Keratinocyte (primary cell): ENCODE results near the gene PAK2. TPM values are rescaled to one million over a fixed set of nuclear protein-coding genes. Genes with fewer than 3 reads are reported as not detected.

Source experiments
- DNase-seq: peaks from one replicate; pipeline ENCODE4 v3.0.0-alpha.2; 2011; ENCODE audit warnings: low read depth, missing footprints, low spot score
- FAIRE-seq: peaks from 2 replicates; lab custom pipeline; 2011; peaks lifted over from hg19 to GRCh38; lab: Jason Lieb, UNC
- H2AFZ ChIP-seq: 2 replicates; pipeline ENCODE4 v1.6.0; 2012; ENCODE audit warnings: low read length, control low read depth, inconsistent platforms; ENCODE audit not compliant: control insufficient read depth
- H3K27ac ChIP-seq: 2 replicates; pipeline ENCODE4 v1.5.1; 2011; ENCODE audit warnings: low read length; ENCODE audit not compliant: control insufficient read depth, insufficient read depth
- H3K27me3 ChIP-seq: 3 replicates; pipeline ENCODE4 v1.6.0; 2011; ENCODE audit warnings: low read length; ENCODE audit not compliant: control insufficient read depth, insufficient read depth; ENCODE audit errors: extremely low read depth
- H3K36me3 ChIP-seq, 2 experiments: 2 replicates in 1 of 2; 3 replicates in 1 of 2; pipeline ENCODE4 v1.5.1; 2011; ENCODE audit warnings: low read length in 2 of 2, mild to moderate bottlenecking in 1 of 2; ENCODE audit not compliant: control insufficient read depth in 2 of 2, insufficient read depth in 2 of 2; ENCODE audit errors: extremely low read depth in 1 of 2
- H3K4me1 ChIP-seq: 3 replicates; pipeline ENCODE4 v1.5.1; 2011; ENCODE audit warnings: low read length; ENCODE audit not compliant: control insufficient read depth, insufficient read depth; ENCODE audit errors: extremely low read depth
- H3K4me2 ChIP-seq: 3 replicates; pipeline ENCODE4 v1.6.0; 2011; ENCODE audit warnings: low read depth, low read length; ENCODE audit not compliant: control insufficient read depth, insufficient read depth; ENCODE audit errors: extremely low read depth
- H3K4me3 ChIP-seq, 3 experiments: fragments of 200-600 bp in 1 of 3; sonication (generic) in 1 of 3; 2 replicates in 2 of 3; 3 replicates in 1 of 3; pipeline ENCODE4 v1.5.1; 2011 to 2016; ENCODE audit warnings: low read length in 3 of 3, mild to moderate bottlenecking in 3 of 3, control low read depth in 2 of 3, inconsistent platforms in 1 of 3, low read depth in 1 of 3, mixed read lengths in 1 of 3, mixed run types in 1 of 3, moderate library complexity in 1 of 3; ENCODE audit not compliant: control insufficient read depth in 2 of 3, insufficient read depth in 2 of 3; ENCODE audit errors: extremely low read depth in 1 of 3
- H3K79me2 ChIP-seq: 2 replicates; pipeline ENCODE4 v1.6.0; 2012; ENCODE audit warnings: low read length; ENCODE audit not compliant: control insufficient read depth, insufficient read depth
- H3K9ac ChIP-seq: 3 replicates; pipeline ENCODE4 v1.6.0; 2011; ENCODE audit warnings: low read length; ENCODE audit not compliant: control insufficient read depth, insufficient read depth; ENCODE audit errors: extremely low read depth
- H3K9me1 ChIP-seq: 3 replicates; pipeline ENCODE4 v1.6.0; 2011; ENCODE audit warnings: low read length; ENCODE audit not compliant: control insufficient read depth, insufficient read depth; ENCODE audit errors: extremely low read depth
- H3K9me3 ChIP-seq: 2 replicates; pipeline ENCODE4 v1.5.1; 2012; ENCODE audit warnings: low read depth, low read length; ENCODE audit not compliant: control insufficient read depth
- H4K20me1 ChIP-seq: 3 replicates; pipeline ENCODE4 v1.6.0; 2011; ENCODE audit warnings: low read length; ENCODE audit not compliant: control insufficient read depth, insufficient read depth; ENCODE audit errors: extremely low read depth
- EZH2 ChIP-seq: IDR thresholded peaks from one replicate; pipeline ENCODE4 v1.6.1; 2012; ENCODE audit warnings: inconsistent platforms, mild to moderate bottlenecking, low read length, moderate library complexity
- dilution Hi-C: fragments of 300-500 bp; cut with MboI; formaldehyde crosslinking; loops from one replicate; pipeline ENCODE4 v1.7.0; 2020; ENCODE audit warnings: low sequenced_read_pairs; ENCODE audit not compliant: extremely low pct_ligation_motif_present
- polyA plus RNA-seq, 5 experiments: library from polyadenylated mRNA; depleted of rRNA in 3 of 5; stranded (reverse) in 3 of 5; stranded (forward) in 1 of 5; unstranded in 1 of 5; fragments of >200 nt; gene quantifications; 1 replicate in 1 of 5; 2 replicates in 3 of 5; 3 replicates in 1 of 5; pipeline versions ENCODE4 v1.2.1 to v1.2.3, GENCODE V29; 2011 to 2012; ENCODE audit warnings: missing spikeins in 2 of 5, low read depth in 1 of 5, low replicate concordance in 1 of 5
- TF ChIP-seq, protein P1 (sequence below), 3 experiments: IDR thresholded peaks in 1 of 3; conservative IDR thresholded peaks in 1 of 3; optimal IDR thresholded peaks in 1 of 3; 2 replicates in 2 of 3; 3 replicates in 1 of 3; pipeline versions ENCODE3 to v1.5.1; 2011; ENCODE audit warnings: low read length in 3 of 3, mild to moderate bottlenecking in 3 of 3, moderate library complexity in 2 of 3, control low read depth in 1 of 3, inconsistent platforms in 1 of 3; ENCODE audit not compliant: insufficient read depth in 2 of 3; ENCODE audit errors: extremely low read depth in 1 of 3

Gene PAK2
- polyA plus RNA-seq, 1 donor (not counting 4 experiments of a cell fraction or from before 2014, with no cell fraction given) = 52.3 TPM

DNA sequence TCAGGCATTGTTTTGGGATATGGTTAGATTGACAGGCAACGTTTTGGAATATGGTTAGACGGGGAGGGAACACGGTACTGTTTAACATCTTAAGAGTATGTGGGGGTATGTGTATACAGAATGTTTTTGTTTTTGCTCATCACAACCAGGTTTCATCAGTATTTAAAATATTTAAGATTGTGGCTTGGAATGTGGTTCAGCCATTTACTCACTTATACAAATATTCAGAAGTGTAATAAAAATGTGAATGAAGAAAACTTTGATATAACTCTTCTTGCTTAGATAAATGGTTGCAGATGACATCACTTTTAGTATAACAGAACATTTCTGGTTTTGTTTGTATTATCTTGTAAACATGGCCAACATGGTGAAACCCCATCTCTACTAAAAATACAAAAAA, 3.9 kb upstream of the PAK2 start:
- Histone ChIP-seq H3K9me1 (no peaks in the 10 kb centered on the region), H3K27me3 (no peaks in the 10 kb centered on the region), H2AFZ (no peak overlapping the region), H3K9ac (no peak overlapping the region), H4K20me1 (no peaks in the 10 kb centered on the region), H3K27ac (no peak overlapping the region), H3K9me3 (no peaks in the 10 kb centered on the region), H3K4me3 (no peak overlapping the region), H3K36me3 (peaks cover 0 to 4% of the 10 kb centered on the region in 2 experiments), H3K4me2 (no peak overlapping the region), H3K79me2 (peaks cover 9% of the 10 kb centered on the region), H3K4me1 (no peaks in the 10 kb centered on the region)
- no peak for FAIRE-seq
- dilution Hi-C loops = no loop called here
- TF ChIP-seq, protein P1, sequence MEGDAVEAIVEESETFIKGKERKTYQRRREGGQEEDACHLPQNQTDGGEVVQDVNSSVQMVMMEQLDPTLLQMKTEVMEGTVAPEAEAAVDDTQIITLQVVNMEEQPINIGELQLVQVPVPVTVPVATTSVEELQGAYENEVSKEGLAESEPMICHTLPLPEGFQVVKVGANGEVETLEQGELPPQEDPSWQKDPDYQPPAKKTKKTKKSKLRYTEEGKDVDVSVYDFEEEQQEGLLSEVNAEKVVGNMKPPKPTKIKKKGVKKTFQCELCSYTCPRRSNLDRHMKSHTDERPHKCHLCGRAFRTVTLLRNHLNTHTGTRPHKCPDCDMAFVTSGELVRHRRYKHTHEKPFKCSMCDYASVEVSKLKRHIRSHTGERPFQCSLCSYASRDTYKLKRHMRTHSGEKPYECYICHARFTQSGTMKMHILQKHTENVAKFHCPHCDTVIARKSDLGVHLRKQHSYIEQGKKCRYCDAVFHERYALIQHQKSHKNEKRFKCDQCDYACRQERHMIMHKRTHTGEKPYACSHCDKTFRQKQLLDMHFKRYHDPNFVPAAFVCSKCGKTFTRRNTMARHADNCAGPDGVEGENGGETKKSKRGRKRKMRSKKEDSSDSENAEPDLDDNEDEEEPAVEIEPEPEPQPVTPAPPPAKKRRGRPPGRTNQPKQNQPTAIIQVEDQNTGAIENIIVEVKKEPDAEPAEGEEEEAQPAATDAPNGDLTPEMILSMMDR (optimal IDR thresholded peaks at IDR 0.05 in 1 of 3, IDR thresholded peaks at IDR 0.05 in 1 of 3, conservative IDR thresholded peaks at IDR 0.05 in 1 of 3; ENCODE audit: extremely low read depth in 1 of 3, insufficient read depth in 2 of 3, low read length in 3 of 3) = no peak
- no peak for TF ChIP-seq EZH2
- DNase-seq = no peak

DNA sequence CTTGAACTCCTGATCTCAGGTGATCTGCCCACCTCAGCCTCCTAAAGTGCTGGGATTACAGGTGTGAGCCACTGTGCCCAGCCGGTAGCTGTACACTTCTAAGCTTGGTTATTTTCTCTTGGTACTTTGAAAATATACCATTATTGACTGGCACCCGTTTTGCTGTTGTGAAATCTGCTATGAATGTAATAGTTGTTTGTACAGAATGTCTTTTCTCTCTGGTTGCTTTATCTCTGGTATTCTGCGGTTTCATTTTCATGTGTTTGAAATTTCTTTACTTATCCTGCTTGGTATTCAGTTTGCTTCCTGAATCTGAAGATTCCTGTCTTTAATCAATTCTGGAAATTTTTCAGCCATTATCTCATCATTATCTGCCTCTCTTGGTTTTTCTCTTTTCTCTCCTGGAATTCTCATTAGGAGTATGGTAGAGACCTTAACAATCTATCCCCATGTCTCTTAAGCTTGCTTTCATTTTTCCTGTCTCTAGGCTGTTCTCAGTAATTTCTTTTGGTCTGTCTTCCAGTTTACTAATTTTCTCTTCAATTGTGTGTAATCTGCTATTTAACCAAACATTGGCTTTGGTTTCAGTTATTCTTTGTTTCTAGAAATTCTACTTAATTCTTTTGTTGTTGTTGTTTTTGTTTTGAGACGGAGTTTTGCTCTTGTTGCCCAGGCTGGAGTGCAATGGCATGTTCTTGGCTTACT, 2.8 kb upstream of the PAK2 start:
- TF ChIP-seq EZH2 = no peak
- TF ChIP-seq, protein P1 (optimal IDR thresholded peaks at IDR 0.05 in 1 of 3, IDR thresholded peaks at IDR 0.05 in 1 of 3, conservative IDR thresholded peaks at IDR 0.05 in 1 of 3; ENCODE audit: extremely low read depth in 1 of 3, insufficient read depth in 2 of 3, low read length in 3 of 3) = no peak
- Histone ChIP-seq H3K27me3 (no peaks in the 10 kb centered on the region), H2AFZ (no peak overlapping the region), H3K9me3 (no peaks in the 10 kb centered on the region), H3K4me1 (no peaks in the 10 kb centered on the region), H3K4me3 (no peak overlapping the region), H4K20me1 (no peaks in the 10 kb centered on the region), H3K9me1 (no peaks in the 10 kb centered on the region), H3K79me2 (peaks cover 19% of the 10 kb centered on the region), H3K36me3 (peaks cover 0 to 4% of the 10 kb centered on the region in 2 experiments), H3K9ac (no peak overlapping the region), H3K4me2 (no peak overlapping the region), H3K27ac (no peak overlapping the region)
- dilution Hi-C loops = no loop called here
- FAIRE-seq = no peak
- DNase-seq = no peak
